ENCODE measurements around the gene SPOCK1. TPM values are rescaled to one million over a fixed set of nuclear protein-coding genes. Genes with fewer than 3 reads are reported as not detected.
A peak's percentile ranks its signal among the peaks of the same experiment; 100 is the strongest.

SPOCK1 gene
- polyA plus RNA-seq, 2 of the 4 experiments (the other 2 are of a cell fraction) = 28.9 to 40.8 TPM

DNA sequence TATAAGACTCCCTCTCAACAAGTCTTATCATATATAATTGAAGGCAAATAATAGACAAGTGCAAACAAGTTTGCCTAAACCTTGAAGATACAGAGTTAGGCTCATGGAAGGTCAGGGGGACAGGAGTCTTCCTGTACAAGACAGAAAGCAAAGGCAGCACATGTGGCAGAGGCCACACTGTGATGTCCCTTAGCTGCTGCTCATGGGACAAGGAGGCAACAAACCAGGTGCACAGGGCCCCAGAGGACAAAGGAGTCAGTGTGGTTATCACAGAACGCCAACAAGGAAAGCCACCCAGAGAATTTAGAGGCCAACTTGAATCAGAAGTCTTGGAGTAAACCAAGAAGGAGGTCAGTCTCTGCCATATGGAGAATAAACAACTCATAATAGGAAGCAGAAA lies 444.8 kb downstream of the SPOCK1 start:
- WGBS (ENCODE audit: missing lambda C conversion rate) = 47% methylated on average over 1 of the region's 1 CpG
- no peak for ATAC-seq
- Histone ChIP-seq H3K9me3 (no peaks in the 10 kb centered on the region), H3K4me3 (no peak overlapping the region), H3K4me1 (no peaks in the 10 kb centered on the region), H3K4me2 (no peak overlapping the region), H3K27ac (no peak overlapping the region)
- DNase-seq (ENCODE audit: low read depth in 1 of 2, low spot score in 1 of 2) = no peak
- CTCF ChIA-PET = no interaction called here
- POLR2A ChIA-PET = no interaction called here
- TF ChIP-seq, protein P1, sequence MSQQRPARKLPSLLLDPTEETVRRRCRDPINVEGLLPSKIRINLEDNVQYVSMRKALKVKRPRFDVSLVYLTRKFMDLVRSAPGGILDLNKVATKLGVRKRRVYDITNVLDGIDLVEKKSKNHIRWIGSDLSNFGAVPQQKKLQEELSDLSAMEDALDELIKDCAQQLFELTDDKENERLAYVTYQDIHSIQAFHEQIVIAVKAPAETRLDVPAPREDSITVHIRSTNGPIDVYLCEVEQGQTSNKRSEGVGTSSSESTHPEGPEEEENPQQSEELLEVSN (IDR thresholded peaks at IDR 0.05; ENCODE audit: borderline replicate concordance, low read depth) = no peak
- TF ChIP-seq HEYL (CRISPR knock-in tag; IDR thresholded peaks at IDR 0.05) (no peak), HDAC2 (IDR thresholded peaks at IDR 0.05) (no peak), FOSB (CRISPR knock-in tag; IDR thresholded peaks at IDR 0.05) (no peak), POLR2AphosphoS2 (conservative IDR thresholded peaks at IDR 0.05; ENCODE audit: low read length) (no peak), NR3C1 (IDR thresholded peaks at IDR 0.05) (no peak), RNF2 (IDR thresholded peaks at IDR 0.05; ENCODE audit: borderline replicate concordance, low read depth) (no peak)
- TF ChIP-seq, protein P2, sequence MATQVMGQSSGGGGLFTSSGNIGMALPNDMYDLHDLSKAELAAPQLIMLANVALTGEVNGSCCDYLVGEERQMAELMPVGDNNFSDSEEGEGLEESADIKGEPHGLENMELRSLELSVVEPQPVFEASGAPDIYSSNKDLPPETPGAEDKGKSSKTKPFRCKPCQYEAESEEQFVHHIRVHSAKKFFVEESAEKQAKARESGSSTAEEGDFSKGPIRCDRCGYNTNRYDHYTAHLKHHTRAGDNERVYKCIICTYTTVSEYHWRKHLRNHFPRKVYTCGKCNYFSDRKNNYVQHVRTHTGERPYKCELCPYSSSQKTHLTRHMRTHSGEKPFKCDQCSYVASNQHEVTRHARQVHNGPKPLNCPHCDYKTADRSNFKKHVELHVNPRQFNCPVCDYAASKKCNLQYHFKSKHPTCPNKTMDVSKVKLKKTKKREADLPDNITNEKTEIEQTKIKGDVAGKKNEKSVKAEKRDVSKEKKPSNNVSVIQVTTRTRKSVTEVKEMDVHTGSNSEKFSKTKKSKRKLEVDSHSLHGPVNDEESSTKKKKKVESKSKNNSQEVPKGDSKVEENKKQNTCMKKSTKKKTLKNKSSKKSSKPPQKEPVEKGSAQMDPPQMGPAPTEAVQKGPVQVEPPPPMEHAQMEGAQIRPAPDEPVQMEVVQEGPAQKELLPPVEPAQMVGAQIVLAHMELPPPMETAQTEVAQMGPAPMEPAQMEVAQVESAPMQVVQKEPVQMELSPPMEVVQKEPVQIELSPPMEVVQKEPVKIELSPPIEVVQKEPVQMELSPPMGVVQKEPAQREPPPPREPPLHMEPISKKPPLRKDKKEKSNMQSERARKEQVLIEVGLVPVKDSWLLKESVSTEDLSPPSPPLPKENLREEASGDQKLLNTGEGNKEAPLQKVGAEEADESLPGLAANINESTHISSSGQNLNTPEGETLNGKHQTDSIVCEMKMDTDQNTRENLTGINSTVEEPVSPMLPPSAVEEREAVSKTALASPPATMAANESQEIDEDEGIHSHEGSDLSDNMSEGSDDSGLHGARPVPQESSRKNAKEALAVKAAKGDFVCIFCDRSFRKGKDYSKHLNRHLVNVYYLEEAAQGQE (IDR thresholded peaks at IDR 0.05) = no peak
- FAIRE-seq = no peak

DNA sequence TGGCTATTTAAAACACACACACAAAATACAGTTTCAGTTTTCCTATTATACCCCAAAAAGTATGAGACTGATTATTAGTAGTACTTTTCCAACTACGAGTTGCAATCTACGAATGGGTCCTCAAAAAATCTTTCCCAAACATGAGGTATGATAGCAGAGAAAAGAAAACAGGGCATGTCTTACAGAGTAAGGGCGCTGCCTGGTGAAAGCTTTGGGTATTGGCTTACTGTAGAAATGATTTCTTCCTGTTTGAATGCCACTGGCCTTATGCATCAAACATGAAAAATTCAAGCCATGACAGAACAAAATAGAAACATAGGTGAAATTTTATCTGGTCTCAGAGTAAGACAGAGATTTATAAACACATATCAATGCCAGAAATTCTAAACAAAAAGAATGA lies 448.0 kb downstream of the SPOCK1 start:
- no peak for FAIRE-seq
- H3K4me2 ChIP-seq = no peak overlapping the region
- no peak overlapping the region for H3K27ac ChIP-seq
- ChIA-PET POLR2A (no interaction called here), CTCF (no interaction called here)
- WGBS (ENCODE audit: missing lambda C conversion rate) = 43% methylated on average over 3 of the region's 3 CpGs
- H3K4me1 ChIP-seq = no peaks in the 10 kb centered on the region
- no peak for ATAC-seq
- DNase-seq (ENCODE audit: low read depth in 1 of 2, low spot score in 1 of 2) = no peak
- TF ChIP-seq ZNF302 (CRISPR knock-in tag; IDR thresholded peaks at IDR 0.05) (no peak), FOXS1 (CRISPR knock-in tag; IDR thresholded peaks at IDR 0.05) (no peak), RFX5 (IDR thresholded peaks at IDR 0.05) (no peak), RAD21 (conservative IDR thresholded peaks at IDR 0.05 in 1 of 2, IDR thresholded peaks at IDR 0.05 in 1 of 2) (peak in 1 of 2 experiments; percentile 29; a peak in 1 of 5 replicates), HEYL (CRISPR knock-in tag; IDR thresholded peaks at IDR 0.05) (no peak), SMC3 (IDR thresholded peaks at IDR 0.05) (0 out of 3 replicates have a peak, but pooled peaks have one; percentile 10), CBX2 (IDR thresholded peaks at IDR 0.05; ENCODE audit: borderline replicate concordance, low read depth) (no peak), KDM1A (IDR thresholded peaks at IDR 0.05; ENCODE audit: low read depth) (no peak), SREBF2 (IDR thresholded peaks at IDR 0.05) (no peak), JUN (IDR thresholded peaks at IDR 0.05) (no peak), HDAC2 (IDR thresholded peaks at IDR 0.05) (no peak), HOXB13 (CRISPR knock-in tag; IDR thresholded peaks at IDR 0.05; ENCODE audit: low read depth) (no peak), FOSL2 (IDR thresholded peaks at IDR 0.05) (no peak), FOSL2 (CRISPR knock-in tag; IDR thresholded peaks at IDR 0.05) (no peak)
- H3K4me3 ChIP-seq = no peak overlapping the region
- no peaks in the 10 kb centered on the region for H3K9me3 ChIP-seq

DNA sequence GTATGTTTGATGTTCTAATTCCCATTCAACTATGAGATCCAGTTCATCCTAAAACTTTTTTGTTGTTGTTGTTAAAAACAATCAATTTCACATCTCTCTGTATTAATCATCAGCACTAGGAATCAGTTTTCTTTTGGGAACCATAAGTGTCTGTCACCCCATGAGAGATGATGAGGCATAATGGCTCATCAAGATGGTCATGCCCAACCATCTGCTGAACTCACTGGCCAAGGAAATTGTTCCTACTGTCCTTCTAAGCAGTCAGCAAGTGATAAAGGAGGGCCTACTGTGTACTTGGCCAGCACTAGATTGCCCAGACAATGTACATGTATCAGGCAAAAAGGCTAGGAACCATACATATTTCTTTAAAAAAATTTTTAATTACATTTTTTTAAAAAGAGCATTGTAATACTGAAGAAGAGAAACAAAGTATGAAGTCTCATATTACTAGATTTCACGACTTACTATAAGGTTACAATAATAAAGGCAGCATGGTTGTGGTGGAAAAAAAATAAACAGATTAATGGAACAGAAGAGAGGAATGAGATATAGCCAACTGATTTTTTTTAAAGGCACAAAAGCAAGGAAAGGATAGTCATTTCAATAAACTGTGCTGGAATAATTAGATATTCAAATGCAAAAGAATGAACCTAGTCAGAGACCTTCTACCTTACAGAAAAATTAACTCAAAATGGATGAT lies 458.3 kb downstream of the SPOCK1 start:
- no peak for FAIRE-seq
- WGBS (ENCODE audit: missing lambda C conversion rate) = 0% methylated on average over 1 of the region's 1 CpG
- no peak overlapping the region for H3K27ac ChIP-seq
- DNase-seq (ENCODE audit: low read depth in 1 of 2, low spot score in 1 of 2) = no peak
- ChIA-PET CTCF (no interaction called here), POLR2A (no interaction called here)
- no peak overlapping the region for H3K4me3 ChIP-seq
- no peaks in the 10 kb centered on the region for H3K4me1 ChIP-seq
- H3K9me3 ChIP-seq = no peaks in the 10 kb centered on the region
- no peak overlapping the region for H3K4me2 ChIP-seq
- ATAC-seq = no peak
- TF ChIP-seq, protein P3, sequence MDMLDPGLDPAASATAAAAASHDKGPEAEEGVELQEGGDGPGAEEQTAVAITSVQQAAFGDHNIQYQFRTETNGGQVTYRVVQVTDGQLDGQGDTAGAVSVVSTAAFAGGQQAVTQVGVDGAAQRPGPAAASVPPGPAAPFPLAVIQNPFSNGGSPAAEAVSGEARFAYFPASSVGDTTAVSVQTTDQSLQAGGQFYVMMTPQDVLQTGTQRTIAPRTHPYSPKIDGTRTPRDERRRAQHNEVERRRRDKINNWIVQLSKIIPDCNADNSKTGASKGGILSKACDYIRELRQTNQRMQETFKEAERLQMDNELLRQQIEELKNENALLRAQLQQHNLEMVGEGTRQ (IDR thresholded peaks at IDR 0.05) = no peak
- TF ChIP-seq JUN (IDR thresholded peaks at IDR 0.05) (no peak), RAD21 (conservative IDR thresholded peaks at IDR 0.05 in 1 of 2, IDR thresholded peaks at IDR 0.05 in 1 of 2) (no peak), HDAC2 (IDR thresholded peaks at IDR 0.05) (no peak), SREBF2 (IDR thresholded peaks at IDR 0.05) (no peak), SMC3 (IDR thresholded peaks at IDR 0.05) (no peak), CEBPB (IDR thresholded peaks at IDR 0.05) (no peak), ZSCAN20 (CRISPR knock-in tag; IDR thresholded peaks at IDR 0.05) (no peak), ZNF302 (CRISPR knock-in tag; IDR thresholded peaks at IDR 0.05) (no peak), MAZ (IDR thresholded peaks at IDR 0.05; ENCODE audit: borderline replicate concordance, low read depth, low read length) (no peak)
- TF ChIP-seq, protein P4, sequence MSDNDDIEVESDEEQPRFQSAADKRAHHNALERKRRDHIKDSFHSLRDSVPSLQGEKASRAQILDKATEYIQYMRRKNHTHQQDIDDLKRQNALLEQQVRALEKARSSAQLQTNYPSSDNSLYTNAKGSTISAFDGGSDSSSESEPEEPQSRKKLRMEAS (IDR thresholded peaks at IDR 0.05) = no peak
- TF ChIP-seq, protein P2 (IDR thresholded peaks at IDR 0.05) = no peak
